GF-D8 (cell line): ENCODE measurements around the gene RHBDD1.
A peak's percentile ranks its signal among the peaks of the same experiment; 100 is the strongest.

ENCODE experiments used
- DNase-seq: peaks from one replicate; lab custom pipeline; 2025; lab: John Stamatoyannopoulos, UW

RHBDD1 gene

DNA sequence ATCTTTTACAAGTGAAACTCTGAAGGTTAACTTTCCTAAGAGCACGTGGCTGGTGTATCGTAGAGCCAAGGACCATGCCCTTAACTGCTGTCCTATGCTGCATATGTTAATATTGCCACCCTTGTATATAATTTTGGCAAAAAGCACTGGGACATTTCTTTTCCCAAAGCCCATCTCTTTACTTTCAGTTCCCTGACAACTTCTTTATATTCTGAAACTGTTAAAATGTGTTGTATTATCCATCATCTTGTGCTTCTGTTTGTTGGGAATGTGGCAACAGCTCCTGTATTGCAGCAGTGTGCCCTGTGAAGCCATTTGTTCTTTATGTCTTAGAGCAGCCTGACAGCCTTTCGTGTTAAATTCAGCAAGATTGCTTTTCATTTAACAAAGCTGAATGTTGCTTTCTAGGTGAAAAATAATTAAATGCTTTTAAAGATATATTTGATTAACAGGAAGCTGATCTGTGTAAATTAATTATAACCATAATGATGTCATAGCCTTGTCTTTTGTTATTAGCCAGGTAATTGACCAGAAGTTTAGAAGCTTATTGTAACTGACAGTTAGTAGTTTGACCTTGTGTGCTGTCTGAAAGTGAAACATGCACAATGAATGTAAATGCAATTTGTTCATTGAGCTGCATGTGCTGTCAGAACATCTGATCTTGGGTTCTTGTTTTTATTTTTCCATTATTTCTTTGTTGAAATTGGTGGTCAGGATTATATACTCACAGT is 9.7 kb downstream of the RHBDD1 start:
- no peak for DNase-seq

DNA sequence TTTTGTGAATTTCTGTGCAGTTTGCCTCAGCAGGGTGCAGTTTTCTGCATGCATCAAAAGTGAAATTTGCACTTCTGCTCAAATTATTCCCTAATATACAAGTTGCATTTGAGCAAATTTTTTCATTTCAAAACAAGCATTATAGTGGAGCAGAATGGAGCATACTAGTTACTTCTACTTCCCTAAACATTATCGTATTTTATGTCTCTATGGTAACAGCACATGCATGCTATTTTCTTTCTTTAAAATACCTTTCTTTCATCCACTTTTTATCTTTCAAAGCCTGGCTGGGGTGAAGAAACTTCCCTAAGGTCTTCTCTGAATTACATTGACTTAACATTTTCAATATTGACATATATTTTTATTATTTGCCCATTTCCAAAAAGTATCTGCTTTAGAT is 11.2 kb downstream of the RHBDD1 start:
- no peak for DNase-seq

DNA sequence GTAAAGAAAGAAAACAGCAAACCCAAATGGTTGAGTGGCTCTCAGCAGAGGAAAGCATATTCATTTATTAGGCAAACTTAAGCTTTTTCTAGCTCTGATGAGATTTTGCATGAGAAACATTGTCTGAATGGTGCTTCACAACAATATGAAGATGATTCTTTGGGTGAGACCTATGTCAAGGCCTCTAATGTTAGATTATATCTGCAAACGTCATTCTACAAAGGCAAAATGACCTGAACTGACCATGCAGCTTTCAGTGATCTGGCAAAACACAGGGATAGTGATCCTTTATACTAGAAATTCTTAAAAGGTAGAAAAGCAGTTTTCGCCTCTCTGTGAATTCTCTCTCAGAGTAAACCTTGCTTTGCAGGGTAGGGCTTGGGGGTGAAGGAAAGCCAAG is 11.7 kb downstream of the RHBDD1 start:
- DNase-seq = no peak

DNA sequence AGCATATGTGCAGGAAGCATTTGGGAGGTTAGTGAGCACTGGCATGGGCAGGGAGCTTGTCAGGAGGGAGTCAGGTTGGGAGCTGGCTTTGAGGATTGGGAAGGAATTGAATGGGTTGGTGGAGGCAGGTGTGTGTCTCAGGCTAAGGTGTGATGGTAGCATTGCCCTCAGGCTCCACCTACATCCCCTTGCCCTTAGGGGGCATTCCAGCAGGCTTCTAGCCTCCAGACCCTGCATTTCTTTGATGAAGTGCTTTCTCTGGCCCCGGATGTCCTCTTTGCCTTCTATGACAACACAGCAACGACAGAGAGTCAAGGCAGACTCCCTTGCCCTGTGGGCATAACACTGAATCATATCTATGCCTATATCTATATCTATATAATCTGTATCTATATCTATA is 13.5 kb downstream of the RHBDD1 start:
- DNase-seq = no peak

DNA sequence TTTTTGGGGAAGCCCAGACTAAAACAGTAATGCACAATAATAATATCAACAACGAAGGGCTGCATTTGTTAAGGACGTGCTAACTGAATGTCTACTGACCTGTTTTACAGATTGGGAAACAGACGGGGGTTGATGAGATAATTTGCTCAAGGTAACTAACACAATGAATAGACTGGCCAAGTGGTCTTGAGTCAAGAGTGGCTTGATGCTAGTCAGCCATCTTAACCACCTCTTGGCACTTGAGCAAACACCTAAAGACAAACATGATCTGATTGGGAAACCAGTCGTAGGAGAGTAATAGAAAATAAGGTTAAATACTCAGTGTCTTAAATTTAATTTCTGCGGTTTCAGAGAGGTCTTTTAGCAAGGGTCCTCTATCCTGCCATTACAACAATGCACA is 14.2 kb downstream of the RHBDD1 start:
- DNase-seq = no peak

DNA sequence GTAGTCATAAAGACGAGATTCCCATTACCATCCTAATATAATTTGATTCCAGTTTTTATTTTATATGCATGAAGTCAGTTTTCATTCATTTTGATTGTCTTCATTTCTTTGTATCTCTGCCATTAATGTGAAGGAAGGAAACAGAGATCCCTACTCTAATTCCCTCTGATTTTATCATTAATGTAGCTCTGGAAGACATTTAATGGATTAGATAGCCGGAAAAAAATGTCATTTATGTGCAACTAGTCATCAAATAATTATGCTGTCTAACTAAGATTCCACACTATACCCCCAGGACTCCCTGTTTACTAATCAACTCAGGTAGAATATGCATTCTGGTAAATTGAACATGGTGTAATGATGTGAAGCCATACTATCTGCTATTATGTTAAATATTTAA is 19.9 kb downstream of the RHBDD1 start:
- DNase-seq = no peak

DNA sequence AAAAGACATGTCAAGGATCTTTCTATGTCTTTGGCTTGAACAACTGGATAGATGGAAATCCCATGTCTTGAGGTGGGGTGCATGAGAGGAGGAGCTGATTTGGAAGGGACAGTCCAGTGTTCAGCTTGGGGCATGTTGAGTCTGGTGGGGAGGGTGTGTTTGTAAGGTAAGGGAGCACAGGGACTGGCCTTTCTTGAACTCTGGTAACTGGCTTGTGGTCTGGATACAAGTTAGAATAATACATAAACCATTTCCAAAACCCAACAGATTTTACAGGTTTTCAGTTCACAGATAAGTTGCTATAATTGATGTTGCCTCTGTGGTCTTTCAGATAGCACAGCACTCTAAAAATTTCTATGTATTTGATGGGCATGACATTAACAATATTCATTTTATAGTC is 24.2 kb downstream of the RHBDD1 start:
- DNase-seq = no peak

DNA sequence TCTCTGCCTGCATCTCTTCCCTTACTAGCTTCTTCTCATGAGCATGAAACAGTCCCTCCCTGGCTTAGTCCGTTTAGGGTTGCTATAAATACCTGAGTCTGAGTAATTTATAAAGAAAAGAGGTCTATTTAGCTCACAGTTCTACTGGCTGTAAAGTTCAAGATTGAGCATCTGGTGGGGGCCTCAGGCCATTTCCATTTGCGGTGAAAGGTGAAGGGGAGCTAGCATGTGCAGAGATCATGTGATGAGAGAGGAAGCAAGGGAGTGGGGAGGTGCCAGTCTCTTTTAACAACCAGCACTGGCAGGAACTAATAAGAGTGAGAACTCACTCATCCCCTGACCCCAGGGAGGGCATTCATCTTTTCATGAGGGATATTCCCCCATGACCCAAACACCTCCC is 26.8 kb downstream of the RHBDD1 start:
- DNase-seq = no peak

DNA sequence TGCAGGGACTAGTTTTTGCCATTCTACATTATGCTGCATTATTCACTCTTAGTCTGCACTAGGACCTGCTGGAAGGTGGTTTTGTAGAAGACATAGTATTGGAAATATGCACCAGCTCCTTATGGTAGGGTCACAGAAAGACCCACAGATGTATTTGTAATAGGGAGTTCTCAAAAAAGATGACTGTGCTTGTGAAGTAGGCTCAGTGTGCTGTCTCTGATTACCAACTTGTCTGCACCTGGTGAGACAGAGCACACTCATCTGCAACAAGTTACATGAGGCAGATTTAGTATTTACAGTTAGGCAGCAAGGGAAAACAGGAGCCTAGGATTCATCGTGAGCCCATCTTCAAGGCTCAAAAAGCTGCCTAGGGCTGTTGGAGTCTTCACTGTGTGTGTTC is 29.4 kb downstream of the RHBDD1 start:
- no peak for DNase-seq

DNA sequence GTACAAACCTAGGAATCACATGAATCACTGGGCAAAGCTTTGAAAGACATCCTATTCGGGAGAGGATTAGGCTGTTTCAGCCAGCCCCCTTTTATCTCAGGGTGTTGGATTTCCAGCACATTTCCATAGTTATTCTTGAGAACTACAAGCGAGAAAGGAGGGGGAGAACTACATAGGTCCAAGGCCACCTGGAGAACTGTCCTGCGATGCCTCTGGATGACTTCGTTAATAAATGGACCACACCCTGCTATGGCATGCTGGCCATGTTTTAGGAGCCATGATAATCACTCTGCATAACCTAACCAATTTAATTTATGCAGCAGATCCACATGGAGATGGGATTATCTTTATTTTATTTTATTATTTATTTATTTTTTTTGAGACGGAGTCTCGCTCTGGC is 29.9 kb downstream of the RHBDD1 start:
- no peak for DNase-seq

DNA sequence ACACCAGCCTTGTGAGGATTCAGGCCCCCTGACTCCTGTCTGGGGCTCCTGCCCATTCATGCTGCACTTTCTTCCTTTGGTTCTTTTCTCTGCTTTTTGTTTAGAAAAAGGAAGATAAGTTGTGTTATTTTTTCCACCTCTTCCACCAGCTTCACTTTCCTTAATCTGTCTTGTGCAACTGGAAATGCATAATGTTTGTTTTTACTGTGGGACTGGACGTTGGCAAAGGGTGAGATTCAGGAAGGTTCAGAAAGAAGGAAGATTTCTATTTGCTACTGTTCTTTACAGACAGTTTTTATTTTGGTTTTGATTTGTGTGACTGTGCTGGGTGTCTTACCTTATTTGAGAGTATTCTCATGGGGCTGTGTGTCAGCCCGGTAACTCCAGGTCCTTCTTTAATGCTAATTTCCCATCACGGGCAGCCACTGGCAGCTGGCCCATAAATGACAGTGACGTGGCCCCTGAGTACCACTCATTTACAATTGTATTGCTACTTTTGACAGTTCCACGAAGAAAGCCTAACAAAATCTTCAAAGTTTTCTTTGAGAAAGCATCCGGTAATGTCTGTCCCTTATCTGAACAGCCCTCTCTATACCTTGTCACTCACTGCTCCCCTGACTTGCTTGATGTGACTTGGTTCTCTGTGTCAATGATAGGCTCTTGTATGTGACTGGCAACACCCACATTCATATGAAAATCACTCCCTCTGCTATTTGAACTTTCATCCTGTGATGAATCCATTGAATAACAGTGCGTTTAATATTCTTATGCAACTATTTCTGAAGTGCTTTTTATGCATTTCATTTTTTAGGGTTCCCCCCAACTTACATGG is 32.7 kb downstream of the RHBDD1 start:
- no peak for DNase-seq

DNA sequence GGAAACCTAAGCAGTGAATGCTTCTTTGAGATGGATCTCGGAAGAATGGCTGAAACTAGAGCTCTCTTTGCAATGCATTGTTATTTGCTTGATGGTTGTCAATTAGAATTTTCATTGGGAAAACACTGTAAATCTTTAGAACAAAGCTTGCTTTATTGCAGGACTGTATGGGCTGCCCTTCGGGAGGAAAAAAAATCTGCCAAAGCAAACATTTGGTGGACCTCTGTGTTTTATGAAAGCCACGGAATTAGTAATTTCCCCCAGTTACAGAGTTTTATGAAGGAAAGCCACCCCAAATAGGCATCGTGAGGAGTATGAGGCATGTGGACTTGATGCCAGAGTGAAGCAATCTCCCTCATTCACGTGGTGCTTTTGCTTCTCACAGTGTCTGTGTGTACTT is 33.5 kb downstream of the RHBDD1 start:
- DNase-seq = no peak

DNA sequence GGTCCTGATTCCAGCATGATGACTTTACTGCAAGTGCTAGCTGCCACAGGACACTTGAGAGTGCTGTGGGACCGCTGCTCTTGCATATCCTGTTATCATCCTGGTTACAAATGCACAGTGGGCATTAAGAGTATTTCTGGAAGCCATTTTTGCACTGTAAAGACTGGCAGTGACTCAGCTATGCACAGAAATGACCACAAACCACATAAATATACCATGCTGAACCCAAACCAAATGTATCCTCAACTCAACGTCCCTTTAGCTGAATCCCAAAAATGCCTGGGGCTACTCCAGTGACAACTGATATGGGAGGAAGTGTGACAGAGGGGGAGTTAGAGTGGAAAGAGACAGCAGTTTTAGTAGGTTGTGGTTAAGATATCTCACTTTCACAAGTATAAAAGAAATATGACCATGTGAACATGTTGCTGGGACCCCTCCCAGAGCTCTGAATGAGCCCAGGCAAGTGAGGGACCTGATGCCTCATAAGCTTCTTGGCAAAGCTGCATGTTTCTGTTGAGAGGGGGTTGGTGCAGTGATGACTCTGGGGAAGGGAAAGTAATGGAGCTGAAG is 37.3 kb downstream of the RHBDD1 start:
- DNase-seq = peak; percentile 4

DNA sequence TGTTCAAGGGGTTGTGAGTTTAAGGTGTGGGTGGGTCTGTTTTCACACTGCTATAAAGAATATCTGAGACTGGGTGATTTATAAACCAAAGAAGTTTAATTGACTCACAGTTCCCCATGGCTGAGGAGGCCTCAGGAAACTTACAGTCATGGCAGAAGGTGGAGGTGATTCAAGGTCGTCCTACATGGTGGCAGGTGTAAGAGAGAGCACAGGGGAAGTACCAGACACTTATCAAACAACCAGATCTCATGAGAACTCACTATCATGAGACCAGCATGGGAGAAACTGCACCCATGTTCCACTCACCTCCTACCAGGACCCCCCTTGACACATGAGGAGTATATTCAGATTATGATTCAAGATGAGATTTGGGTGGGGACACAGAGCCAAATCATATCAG is 38.0 kb downstream of the RHBDD1 start:
- DNase-seq = no peak

DNA sequence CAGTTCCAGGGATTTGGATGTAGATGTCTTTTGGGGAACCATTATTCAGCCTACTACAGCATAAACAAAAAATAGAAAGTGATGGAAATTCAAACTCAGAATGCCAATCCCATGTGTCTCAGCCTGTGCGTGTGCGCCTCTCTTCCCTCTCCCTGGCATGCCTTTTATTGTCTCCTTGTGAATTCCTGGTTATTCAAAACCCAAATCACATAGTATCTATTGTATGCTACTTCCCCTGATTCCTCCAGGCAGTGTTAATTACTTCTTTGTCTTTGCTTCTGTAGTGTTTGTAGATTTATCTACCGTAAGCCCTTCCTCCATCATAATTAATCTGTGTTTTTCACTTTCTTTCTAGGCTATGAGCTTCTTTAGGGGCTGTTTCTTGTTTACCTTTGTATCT is 38.9 kb downstream of the RHBDD1 start:
- DNase-seq = no peak

DNA sequence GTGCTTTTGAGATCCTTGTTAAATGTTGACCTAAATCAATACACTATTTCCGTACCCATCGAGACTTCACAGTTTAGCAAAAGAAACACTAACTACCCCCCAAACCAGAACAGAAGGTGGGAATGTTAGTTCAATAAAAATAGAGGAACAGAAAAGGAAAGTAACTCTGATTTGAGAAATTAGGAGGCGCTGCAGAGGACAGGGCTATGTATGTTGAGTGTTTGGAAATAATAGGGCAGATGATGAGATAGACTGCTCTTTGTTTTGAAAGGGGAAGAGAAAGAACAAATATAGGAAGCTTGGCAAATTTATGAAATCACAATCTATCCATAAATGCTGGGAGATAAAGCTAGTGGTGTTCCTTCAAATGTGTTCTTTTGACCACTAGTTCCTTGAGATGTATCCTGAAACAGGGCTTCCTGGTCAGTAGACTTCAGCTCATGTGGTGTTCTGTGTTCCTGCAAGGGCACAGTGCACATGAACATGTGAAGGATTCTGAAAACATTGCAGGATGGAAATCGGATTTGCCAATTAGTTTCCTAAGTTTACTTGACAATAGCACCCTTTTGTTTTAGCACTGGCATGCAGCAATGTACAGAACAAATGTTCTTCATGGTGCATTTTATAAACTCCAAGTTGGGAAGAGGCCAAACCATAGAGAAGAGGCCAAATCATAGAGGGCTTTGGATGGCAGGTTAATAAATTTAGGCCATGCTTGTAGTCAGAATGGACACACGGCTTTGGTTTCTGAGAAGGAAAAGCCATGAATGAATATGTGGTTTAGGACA is 39.8 kb downstream of the RHBDD1 start:
- DNase-seq = no peak

DNA sequence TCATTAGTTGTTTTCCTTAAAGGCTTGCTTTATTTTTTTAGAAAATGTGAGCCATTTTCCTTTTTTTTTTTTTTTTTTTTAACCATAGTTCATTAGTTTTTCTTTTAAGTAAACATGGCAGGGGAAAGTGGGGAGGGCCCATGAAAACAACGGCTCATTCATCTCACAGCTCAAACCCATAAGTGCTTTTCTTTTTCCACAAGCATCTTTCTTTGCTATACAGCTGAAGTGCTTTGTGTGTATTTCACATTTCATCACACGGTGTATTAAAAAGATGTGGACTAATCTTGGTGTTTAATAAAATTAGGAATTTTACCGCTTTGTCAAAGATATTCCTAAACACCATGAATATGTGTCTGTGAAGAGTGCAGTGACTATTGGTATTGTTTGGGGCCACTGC is 41.6 kb downstream of the RHBDD1 start:
- DNase-seq = no peak

DNA sequence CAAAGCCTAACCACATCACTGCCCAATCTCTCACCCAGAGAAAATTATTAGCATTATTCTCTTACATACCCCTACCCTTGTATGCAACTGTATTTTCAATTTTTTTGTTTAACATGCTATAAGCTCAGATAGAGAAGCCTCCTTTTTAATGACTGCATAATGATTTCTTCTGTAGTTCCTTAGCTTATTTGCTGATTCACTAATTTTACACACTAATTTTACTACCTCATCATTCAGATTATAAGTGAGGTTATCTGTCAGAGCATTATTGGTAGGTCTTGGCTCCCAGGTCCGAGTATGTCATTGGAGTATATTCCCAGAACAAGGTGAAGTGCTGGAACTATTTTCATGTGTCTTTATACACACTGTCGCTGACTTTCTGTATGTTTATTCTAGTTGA is 45.4 kb downstream of the RHBDD1 start:
- DNase-seq = no peak

DNA sequence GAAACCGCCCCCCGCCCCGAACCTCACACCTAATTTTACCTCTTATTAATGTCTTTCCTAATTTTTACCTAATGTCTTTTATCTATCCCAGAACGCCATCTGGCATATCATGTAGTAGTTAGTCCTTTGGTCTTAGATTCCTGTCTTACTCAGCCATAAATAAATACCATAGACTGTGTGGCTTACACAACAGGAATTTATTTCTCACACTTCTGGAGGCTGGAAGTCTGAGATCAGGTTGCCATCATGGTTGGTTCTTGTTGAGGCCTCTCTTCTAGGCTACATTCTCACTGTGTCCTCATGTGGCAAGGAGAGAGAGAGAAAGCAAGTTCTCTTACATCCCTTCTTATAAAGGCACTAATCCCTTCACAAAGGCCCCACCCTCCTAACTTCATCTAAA is 46.8 kb downstream of the RHBDD1 start:
- DNase-seq = no peak

DNA sequence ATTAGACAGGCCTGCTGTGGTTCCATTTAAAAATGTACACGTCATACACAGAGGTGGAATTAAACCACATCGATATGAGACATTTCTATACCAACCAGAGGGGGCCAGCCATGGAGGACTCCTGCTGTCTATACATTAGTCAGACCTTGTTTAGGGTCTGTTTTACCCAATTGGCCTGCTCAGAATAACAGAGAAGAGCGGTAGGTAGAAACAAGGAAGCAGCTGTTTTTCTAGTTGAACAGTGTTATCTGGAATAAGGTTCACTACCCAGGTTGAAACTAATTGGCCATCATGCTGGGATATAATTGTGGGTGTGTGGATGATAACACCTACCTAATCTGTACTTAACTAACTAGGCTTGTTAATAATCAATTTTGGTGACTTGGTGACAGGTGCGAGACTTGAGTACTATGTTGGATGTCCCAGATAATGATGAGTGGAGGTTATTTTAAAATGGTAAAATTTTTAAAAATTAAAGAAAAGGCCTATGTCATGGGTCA is 47.5 kb downstream of the RHBDD1 start:
- DNase-seq = no peak

DNA sequence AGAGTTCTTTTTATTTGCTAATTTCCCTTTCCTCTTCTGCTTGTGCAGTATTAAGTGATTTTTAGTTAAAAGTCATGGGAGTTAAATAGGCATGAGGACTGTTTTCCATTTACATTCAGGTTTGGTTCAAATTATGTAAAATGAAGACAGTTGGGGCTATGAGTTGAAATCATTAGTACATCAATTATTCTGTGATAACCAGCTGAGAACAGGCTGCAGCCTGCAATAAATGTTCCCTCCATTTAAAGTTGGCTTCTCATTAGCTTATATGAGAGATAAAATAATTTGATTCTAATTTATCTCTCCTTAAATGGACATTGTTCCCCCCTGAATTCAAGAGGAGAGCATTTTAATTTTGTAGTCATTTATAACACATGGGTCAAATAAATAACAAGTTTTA is 48.3 kb downstream of the RHBDD1 start:
- DNase-seq = no peak

DNA sequence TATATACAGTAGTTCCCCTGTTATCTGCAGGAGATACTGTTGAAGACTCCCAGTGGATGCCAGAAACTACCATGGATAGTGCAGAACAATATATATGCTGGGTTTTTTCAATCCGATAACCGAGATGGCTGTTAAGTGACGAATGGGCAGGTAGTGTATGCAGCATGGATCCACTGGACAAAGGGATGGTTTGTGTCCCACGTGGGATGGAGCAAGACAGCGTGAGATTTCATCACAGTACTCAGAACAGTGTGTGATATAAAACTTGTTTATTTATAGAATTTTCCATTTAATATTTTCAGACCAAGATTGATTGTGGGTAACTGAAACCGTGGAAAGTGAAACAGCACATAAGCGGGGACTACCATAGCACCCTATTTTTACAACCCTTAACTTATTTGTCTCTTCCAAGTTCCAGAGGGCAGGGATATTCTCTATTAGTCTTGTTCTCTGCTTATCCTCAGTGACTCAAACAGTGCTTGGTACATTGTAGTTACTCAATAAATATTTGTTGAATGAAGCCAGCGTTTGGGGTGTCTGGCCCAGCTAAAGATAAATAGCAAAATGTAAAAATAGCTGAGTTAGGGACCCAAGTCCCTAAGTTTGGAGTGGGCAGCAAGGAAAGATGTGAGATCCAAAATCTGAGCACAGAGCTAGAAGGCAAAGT is 50.0 kb downstream of the RHBDD1 start:
- DNase-seq = no peak
